ENCODE data around the gene DPF3.

DNA sequence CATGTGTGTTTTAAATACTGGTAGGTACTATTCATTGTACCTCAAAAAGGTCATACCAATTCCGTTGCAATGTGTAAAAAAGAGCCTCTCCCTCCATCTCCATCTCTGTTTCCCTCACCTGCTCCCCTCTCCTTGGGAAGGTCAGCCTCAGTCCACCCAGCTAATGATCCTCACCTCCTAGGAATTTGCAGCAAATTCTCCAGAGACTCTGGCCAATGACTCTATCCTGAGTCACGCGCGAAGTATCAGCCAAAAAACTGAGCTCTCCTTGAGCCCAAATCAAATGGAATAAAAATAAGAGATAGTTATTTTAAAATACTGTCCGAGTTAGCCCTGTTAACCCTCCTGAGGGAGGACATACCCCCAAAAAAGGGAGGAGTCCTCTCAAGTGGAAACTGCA, 148.4 kb downstream of the DPF3 start:
- TF ChIP-seq, protein P1, sequence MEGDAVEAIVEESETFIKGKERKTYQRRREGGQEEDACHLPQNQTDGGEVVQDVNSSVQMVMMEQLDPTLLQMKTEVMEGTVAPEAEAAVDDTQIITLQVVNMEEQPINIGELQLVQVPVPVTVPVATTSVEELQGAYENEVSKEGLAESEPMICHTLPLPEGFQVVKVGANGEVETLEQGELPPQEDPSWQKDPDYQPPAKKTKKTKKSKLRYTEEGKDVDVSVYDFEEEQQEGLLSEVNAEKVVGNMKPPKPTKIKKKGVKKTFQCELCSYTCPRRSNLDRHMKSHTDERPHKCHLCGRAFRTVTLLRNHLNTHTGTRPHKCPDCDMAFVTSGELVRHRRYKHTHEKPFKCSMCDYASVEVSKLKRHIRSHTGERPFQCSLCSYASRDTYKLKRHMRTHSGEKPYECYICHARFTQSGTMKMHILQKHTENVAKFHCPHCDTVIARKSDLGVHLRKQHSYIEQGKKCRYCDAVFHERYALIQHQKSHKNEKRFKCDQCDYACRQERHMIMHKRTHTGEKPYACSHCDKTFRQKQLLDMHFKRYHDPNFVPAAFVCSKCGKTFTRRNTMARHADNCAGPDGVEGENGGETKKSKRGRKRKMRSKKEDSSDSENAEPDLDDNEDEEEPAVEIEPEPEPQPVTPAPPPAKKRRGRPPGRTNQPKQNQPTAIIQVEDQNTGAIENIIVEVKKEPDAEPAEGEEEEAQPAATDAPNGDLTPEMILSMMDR (IDR thresholded peaks at IDR 0.05), result no peak
- TF ChIP-seq POLR2A (IDR thresholded peaks at IDR 0.05), result no peak
